ENCODE measurements around the gene ZG16. TPM values are rescaled to one million over a fixed set of nuclear protein-coding genes. Genes with fewer than 3 reads are reported as not detected.
"Not testable (repeated sequence)": the region's sequence is repeated elsewhere in the genome, so short reads cannot be mapped to it uniquely, and the experiment has no call there.

The ZG16 gene
- total RNA-seq, 6 experiments from 2014 or later = not detected

DNA sequence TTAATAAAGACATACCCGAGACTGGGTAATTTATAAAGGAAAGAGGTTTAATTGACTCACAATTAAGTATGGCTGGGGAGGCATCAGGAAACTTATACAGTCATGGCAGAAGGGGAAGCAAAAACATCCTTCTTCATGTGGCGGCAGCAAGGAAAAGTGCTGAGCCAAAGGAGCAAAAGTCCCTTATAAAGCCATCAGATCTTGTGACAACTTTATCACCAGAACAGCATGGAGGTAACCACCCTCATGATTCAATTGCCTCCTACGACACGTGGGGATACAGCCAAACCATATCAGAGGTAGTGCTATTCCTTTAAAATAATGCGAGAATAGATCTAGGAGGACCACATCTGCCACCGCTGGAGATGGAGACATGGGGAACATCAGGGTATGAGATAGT, 41.3 kb upstream of the ZG16 start:
- TF ChIP-seq, protein P1, sequence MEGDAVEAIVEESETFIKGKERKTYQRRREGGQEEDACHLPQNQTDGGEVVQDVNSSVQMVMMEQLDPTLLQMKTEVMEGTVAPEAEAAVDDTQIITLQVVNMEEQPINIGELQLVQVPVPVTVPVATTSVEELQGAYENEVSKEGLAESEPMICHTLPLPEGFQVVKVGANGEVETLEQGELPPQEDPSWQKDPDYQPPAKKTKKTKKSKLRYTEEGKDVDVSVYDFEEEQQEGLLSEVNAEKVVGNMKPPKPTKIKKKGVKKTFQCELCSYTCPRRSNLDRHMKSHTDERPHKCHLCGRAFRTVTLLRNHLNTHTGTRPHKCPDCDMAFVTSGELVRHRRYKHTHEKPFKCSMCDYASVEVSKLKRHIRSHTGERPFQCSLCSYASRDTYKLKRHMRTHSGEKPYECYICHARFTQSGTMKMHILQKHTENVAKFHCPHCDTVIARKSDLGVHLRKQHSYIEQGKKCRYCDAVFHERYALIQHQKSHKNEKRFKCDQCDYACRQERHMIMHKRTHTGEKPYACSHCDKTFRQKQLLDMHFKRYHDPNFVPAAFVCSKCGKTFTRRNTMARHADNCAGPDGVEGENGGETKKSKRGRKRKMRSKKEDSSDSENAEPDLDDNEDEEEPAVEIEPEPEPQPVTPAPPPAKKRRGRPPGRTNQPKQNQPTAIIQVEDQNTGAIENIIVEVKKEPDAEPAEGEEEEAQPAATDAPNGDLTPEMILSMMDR (IDR thresholded peaks at IDR 0.05) = no peak
- Mint-ChIP-seq H3K4me1 (ENCODE audit: low read depth) (peaks cover 6% of the 10 kb centered on the region), H3K4me3 (no peak overlapping the region), H3K27ac (no peak overlapping the region), H3K27me3 (ENCODE audit: insufficient read depth) (peaks cover 48% of the 10 kb centered on the region), H3K36me3 (ENCODE audit: low read depth) (no peaks in the 10 kb centered on the region), H3K9me3 (no peaks in the 10 kb centered on the region)
- DNase-seq = no peak

DNA sequence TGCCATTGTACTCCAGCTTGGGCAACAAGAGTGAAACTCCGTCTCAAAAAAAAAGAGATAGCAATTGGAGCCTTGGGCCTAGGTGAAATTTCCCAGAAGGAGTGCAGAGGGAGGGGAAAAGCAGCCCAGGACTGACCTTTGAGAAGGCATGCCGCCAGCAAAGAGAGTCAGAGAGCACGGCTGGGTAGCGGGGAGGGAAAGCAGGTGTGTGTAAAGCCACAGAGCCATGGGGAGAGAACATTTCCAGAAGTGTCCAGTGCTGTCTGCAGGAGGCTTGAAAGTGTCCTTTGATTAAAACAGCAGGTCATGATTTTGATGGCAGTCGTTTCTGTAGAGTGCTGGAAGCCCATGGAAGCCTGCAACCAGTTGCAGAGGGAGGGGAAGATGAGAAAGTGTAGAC, 40.3 kb upstream of the ZG16 start:
- H3K27me3 Mint-ChIP-seq (ENCODE audit: insufficient read depth) = peaks cover 47% of the 10 kb centered on the region
- TF ChIP-seq, protein P1 (IDR thresholded peaks at IDR 0.05) = no peak
- H3K4me1 Mint-ChIP-seq (ENCODE audit: low read depth) = peaks cover 6% of the 10 kb centered on the region
- no peaks in the 10 kb centered on the region for H3K9me3 Mint-ChIP-seq
- no peak overlapping the region for H3K27ac Mint-ChIP-seq
- H3K36me3 Mint-ChIP-seq (ENCODE audit: low read depth) = no peaks in the 10 kb centered on the region
- no peak overlapping the region for H3K4me3 Mint-ChIP-seq
- DNase-seq = no peak

DNA sequence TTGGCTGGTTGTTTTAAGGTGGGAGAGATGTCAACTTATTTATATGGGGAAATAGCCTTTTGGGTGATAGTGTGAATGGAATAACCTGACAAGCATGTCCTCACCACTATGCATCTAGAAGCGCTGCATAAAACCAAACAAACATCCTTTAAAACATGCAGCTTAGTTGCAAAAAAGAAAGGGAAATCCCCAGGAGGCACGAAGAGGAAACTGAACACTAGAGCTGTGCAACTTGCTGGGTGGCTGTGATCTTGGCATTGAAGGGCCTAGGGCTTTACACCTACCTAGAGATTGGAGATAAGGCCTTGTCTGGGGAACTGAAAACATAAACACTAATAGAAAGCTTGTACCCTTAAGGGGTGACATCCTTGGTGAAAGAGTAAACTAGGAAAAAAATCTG, 39.5 kb upstream of the ZG16 start:
- TF ChIP-seq, protein P1 (IDR thresholded peaks at IDR 0.05) = no peak
- no peak overlapping the region for H3K27ac Mint-ChIP-seq
- H3K36me3 Mint-ChIP-seq (ENCODE audit: low read depth) = no peaks in the 10 kb centered on the region
- H3K27me3 Mint-ChIP-seq (ENCODE audit: insufficient read depth) = peaks cover 43% of the 10 kb centered on the region
- H3K4me1 Mint-ChIP-seq (ENCODE audit: low read depth) = peaks cover 6% of the 10 kb centered on the region
- DNase-seq = no peak
- H3K9me3 Mint-ChIP-seq = no peaks in the 10 kb centered on the region
- no peak overlapping the region for H3K4me3 Mint-ChIP-seq

GRCh38 chr16:29739927-29740629, 38.0 kb upstream of the ZG16 start:
- not testable (repeated sequence) for H3K27ac Mint-ChIP-seq; H3K4me1 Mint-ChIP-seq (ENCODE audit: low read depth); DNase-seq; H3K9me3 Mint-ChIP-seq; H3K36me3 Mint-ChIP-seq (ENCODE audit: low read depth); H3K4me3 Mint-ChIP-seq
- peaks cover 38% of the 10 kb centered on the region for H3K27me3 Mint-ChIP-seq (ENCODE audit: insufficient read depth)

- H3K9me3 Mint-ChIP-seq; H3K4me1 Mint-ChIP-seq (ENCODE audit: low read depth); H3K27ac Mint-ChIP-seq; DNase-seq; H3K4me3 Mint-ChIP-seq; H3K36me3 Mint-ChIP-seq (ENCODE audit: low read depth): not testable (repeated sequence)
- H3K27me3 Mint-ChIP-seq (ENCODE audit: insufficient read depth) = peaks cover 38% of the 10 kb centered on the region
Observed at GRCh38 chr16:29740630-29741015, 37.4 kb upstream of the ZG16 start.

DNA sequence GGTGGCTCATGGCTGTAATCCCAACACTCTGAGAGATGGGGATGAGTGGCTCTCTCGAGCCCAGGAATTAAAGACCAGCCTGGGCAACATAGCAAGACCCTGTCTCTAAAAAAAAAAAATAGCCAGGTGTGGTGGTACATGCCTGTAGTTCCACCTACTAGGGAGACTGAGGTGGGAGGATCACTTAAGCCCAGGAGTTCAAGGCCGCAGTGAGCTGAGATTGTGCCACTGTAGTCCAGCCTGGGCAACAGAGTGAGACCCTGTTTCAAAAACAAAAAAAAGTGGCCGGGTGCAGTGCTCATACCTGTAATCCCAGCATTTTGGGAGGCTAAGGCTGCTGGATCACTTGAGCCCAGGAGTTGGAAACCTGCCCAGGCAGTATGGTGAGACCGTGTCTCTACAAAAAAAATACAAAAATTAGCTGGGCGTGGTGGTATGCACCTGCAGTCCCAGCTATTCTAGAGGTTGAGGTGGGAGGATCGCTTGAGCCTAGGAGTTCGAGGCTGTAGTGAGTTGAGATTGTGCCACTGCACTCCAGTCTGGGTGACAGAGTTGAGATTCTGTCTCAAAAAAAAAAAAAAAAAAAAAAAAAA, 35.3 kb upstream of the ZG16 start:
- Mint-ChIP-seq H3K27me3 (ENCODE audit: insufficient read depth) (peaks cover 35% of the 10 kb centered on the region), H3K27ac (no peak overlapping the region), H3K4me1 (ENCODE audit: low read depth) (no peaks in the 10 kb centered on the region), H3K36me3 (ENCODE audit: low read depth) (no peaks in the 10 kb centered on the region), H3K4me3 (no peak overlapping the region), H3K9me3 (no peaks in the 10 kb centered on the region)
- TF ChIP-seq, protein P1 (IDR thresholded peaks at IDR 0.05) = no peak
- DNase-seq = no peak

Data from HFFc6 (cell line).